Breast epithelium (tissue), 3 donors: ENCODE data around the gene CFAP97D2.

Experiments
- POLR2A ChIP-seq: fragments of 450-650 bp; IDR thresholded peaks from one replicate; pipeline ENCODE4 v1.6.1; 2016; ENCODE audit warnings: antibody characterized with exemption, mild to moderate bottlenecking, moderate library complexity
- TF ChIP-seq, protein P1 (sequence below), 3 donors: fragments of 450-650 bp; IDR thresholded peaks; one replicate each; pipeline ENCODE4 v1.5.1; 2016 to 2017; ENCODE audit warnings: antibody characterized with exemption in 3 of 3, mild to moderate bottlenecking in 3 of 3, moderate library complexity in 3 of 3

GRCh38 chr13:114155320-114155719 lies 23.7 kb upstream of the CFAP97D2 start:
- TF ChIP-seq, protein P1, sequence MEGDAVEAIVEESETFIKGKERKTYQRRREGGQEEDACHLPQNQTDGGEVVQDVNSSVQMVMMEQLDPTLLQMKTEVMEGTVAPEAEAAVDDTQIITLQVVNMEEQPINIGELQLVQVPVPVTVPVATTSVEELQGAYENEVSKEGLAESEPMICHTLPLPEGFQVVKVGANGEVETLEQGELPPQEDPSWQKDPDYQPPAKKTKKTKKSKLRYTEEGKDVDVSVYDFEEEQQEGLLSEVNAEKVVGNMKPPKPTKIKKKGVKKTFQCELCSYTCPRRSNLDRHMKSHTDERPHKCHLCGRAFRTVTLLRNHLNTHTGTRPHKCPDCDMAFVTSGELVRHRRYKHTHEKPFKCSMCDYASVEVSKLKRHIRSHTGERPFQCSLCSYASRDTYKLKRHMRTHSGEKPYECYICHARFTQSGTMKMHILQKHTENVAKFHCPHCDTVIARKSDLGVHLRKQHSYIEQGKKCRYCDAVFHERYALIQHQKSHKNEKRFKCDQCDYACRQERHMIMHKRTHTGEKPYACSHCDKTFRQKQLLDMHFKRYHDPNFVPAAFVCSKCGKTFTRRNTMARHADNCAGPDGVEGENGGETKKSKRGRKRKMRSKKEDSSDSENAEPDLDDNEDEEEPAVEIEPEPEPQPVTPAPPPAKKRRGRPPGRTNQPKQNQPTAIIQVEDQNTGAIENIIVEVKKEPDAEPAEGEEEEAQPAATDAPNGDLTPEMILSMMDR (IDR thresholded peaks at IDR 0.05): no peak
- TF ChIP-seq POLR2A: no peak
